NCI-H1048 (cell line): ENCODE measurements around the gene KIAA1143.

Source experiments
- DNase-seq: peaks from one replicate; lab custom pipeline; 2025; lab: John Stamatoyannopoulos, UW

Gene KIAA1143

GRCh38 chr3:44761424-44762169 is at the start of gene KIAA1143, which contains the start of gene KIF15:
TSS of gene KIAA1143 (minus strand) at chr3:44761619. CDS start at chr3:44761602, 17 bp downstream.
TSS of gene KIF15 (plus strand) at chr3:44761794. CDS start at chr3:44761866, 72 bp downstream.
- DNase-seq, result peak; percentile 94

GRCh38 chr3:44805960-44806359 is 44.5 kb upstream of the KIAA1143 start:
- DNase-seq, result no peak

GRCh38 chr3:44803298-44803697 is 41.9 kb upstream of the KIAA1143 start:
- DNase-seq, result no peak

GRCh38 chr3:44802011-44802410 is 40.6 kb upstream of the KIAA1143 start:
- no peak for DNase-seq

GRCh38 chr3:44795197-44795596 is 33.8 kb upstream of the KIAA1143 start:
- no peak for DNase-seq

- DNase-seq, result no peak
Measured at GRCh38 chr3:44782891-44783290, 21.5 kb upstream of the KIAA1143 start.

- no peak for DNase-seq
Measured at GRCh38 chr3:44772099-44772442, 10.7 kb upstream of the KIAA1143 start.

- DNase-seq, result no peak
Measured at GRCh38 chr3:44771424-44772098, 10.1 kb upstream of the KIAA1143 start.

GRCh38 chr3:44764248-44764647 is 2.8 kb upstream of the KIAA1143 start:
- no peak for DNase-seq

- no peak for DNase-seq
Measured at GRCh38 chr3:44762690-44763089, 1.3 kb upstream of the KIAA1143 start.

- DNase-seq, result no peak
Measured at GRCh38 chr3:44762170-44762677, 805 bp upstream of the KIAA1143 start.

- DNase-seq, result no peak
Measured at GRCh38 chr3:44761101-44761423, 357 bp downstream of the KIAA1143 start.

- DNase-seq, result no peak
Measured at GRCh38 chr3:44734646-44735168, 26.7 kb downstream of the KIAA1143 start.

GRCh38 chr3:44729384-44729910 is 32.0 kb downstream of the KIAA1143 start, which contains the start of gene ZNF501:
TSS of gene ZNF501 (plus strand) at chr3:44729635. CDS start at chr3:44734422, 4,787 bp downstream.
- no peak for DNase-seq

GRCh38 chr3:44722103-44722401 is 39.4 kb downstream of the KIAA1143 start:
- no peak for DNase-seq

- DNase-seq, result no peak
Measured at GRCh38 chr3:44721231-44722102, 40.0 kb downstream of the KIAA1143 start.

GRCh38 chr3:44712455-44713075 is 48.9 kb downstream of the KIAA1143 start, which contains the start of gene ZNF502:
TSS of gene ZNF502 (plus strand) at chr3:44712660. CDS start at chr3:44720262, 7,602 bp downstream.
- no peak for DNase-seq
